Colonic mucosa (tissue), 4 donors: Measurements from ENCODE around the gene SRSF9. TPM values are rescaled to one million over a fixed set of nuclear protein-coding genes. Genes with fewer than 3 reads are reported as not detected.

ENCODE experiments used
- DNase-seq: peaks from one replicate; pipeline ENCODE4 v3.0.0-alpha.2; 2020
- H3K27ac ChIP-seq: fragments of 200-600 bp; one replicate; pipeline ENCODE4 v1.8.0; 2021
- H3K27me3 ChIP-seq: fragments of 200-600 bp; one replicate; pipeline ENCODE4 v1.8.0; 2021
- H3K36me3 ChIP-seq: fragments of 200-600 bp; one replicate; pipeline ENCODE4 v1.8.0; 2021
- H3K4me1 ChIP-seq: fragments of 200-600 bp; one replicate; pipeline ENCODE4 v1.8.0; 2021; ENCODE audit warnings: mild to moderate bottlenecking
- H3K4me3 ChIP-seq: fragments of 200-600 bp; one replicate; pipeline ENCODE4 v1.8.0; 2021
- H3K9ac ChIP-seq, 2 donors: one replicate each; pipeline ENCODE4 v1.7.0; 2013; ENCODE audit warnings: control low read depth in 2 of 2, low read depth in 2 of 2, low read length in 2 of 2
- H3K9me3 ChIP-seq: fragments of 200-600 bp; one replicate; pipeline ENCODE4 v1.8.0; 2021
- intact Hi-C: fragments of 100-400 bp; cut with DNase I; formaldehyde crosslinking; loops from one replicate; pipeline ENCODE4 v1.14.1; 2022
- total RNA-seq, 2 donors: library from RNA; stranded (reverse); fragmentation: NEBNext Ultra II Directional in 1 of 2; extraction: Animal tissue kit (Norgen Biotek cat#: 25700) in 1 of 2; gene quantifications; one replicate each; pipeline ENCODE4 v1.2.1, GENCODE V29; 2021
- TF ChIP-seq, protein P1 (sequence below): fragments of 200-600 bp; IDR thresholded peaks from one replicate; pipeline ENCODE4 v1.8.0; 2022; ENCODE audit warnings: antibody characterized with exemption, mild to moderate bottlenecking
- donor health status: healthy.
- donor health status: DM: no; HTN: no; CAD: no.
- donor health status: DM: no; HTN: no; CAD: no.

The SRSF9 gene
- total RNA-seq, 2 donors from 2014 or later, result 169 to 216 TPM

DNA sequence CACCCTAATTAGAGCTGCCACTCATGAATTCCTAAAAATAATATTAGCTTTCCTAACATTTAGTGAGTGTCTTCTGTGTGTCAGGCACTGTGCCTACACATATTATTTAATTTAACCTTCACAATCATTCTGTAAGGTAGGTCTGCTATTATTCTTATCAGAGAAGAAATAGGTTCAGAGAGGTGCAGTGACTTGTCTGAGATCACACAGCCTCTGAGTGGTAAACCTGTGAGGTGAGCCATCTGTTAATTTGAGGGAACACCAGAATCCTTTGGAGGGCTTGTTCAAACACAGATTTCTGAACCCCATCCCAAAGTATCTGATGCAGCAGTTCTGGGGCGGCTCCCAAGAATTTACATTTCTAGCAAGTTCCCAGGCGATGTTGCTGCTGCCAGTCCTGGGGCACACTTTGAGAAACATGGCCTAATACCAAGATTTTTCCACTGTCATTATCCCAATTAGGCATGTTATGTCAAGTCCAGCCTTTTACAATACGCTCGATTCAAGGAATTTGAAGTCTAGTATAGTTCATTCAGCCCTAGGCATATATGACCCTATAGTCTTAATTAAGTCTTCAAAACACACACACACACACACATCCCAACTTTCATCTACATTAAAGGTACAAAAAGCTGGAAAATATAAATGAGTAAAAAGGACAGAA, 51.5 kb downstream of the SRSF9 start:
- Histone ChIP-seq H3K36me3 (no peaks in the 10 kb centered on the region), H3K9ac (no peak overlapping the region), H3K9me3 (no peaks in the 10 kb centered on the region), H3K4me3 (no peak overlapping the region), H3K27ac (no peak overlapping the region), H3K4me1 (no peaks in the 10 kb centered on the region), H3K27me3 (no peaks in the 10 kb centered on the region)
- TF ChIP-seq, protein P1, sequence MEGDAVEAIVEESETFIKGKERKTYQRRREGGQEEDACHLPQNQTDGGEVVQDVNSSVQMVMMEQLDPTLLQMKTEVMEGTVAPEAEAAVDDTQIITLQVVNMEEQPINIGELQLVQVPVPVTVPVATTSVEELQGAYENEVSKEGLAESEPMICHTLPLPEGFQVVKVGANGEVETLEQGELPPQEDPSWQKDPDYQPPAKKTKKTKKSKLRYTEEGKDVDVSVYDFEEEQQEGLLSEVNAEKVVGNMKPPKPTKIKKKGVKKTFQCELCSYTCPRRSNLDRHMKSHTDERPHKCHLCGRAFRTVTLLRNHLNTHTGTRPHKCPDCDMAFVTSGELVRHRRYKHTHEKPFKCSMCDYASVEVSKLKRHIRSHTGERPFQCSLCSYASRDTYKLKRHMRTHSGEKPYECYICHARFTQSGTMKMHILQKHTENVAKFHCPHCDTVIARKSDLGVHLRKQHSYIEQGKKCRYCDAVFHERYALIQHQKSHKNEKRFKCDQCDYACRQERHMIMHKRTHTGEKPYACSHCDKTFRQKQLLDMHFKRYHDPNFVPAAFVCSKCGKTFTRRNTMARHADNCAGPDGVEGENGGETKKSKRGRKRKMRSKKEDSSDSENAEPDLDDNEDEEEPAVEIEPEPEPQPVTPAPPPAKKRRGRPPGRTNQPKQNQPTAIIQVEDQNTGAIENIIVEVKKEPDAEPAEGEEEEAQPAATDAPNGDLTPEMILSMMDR, result no peak
- intact Hi-C loops, result no loop called here
- no peak for DNase-seq

- Histone ChIP-seq H3K4me3 (no peak overlapping the region), H3K36me3 (no peaks in the 10 kb centered on the region), H3K27me3 (no peaks in the 10 kb centered on the region), H3K4me1 (no peaks in the 10 kb centered on the region), H3K9ac (no peak overlapping the region), H3K27ac (no peak overlapping the region), H3K9me3 (no peaks in the 10 kb centered on the region)
- DNase-seq, result no peak
- intact Hi-C loops, result no loop called here
- TF ChIP-seq, protein P1, result no peak
Observed at GRCh38 chr12:120416490-120417216, 52.9 kb downstream of the SRSF9 start.

GRCh38 chr12:120413901-120414695, 55.5 kb downstream of the SRSF9 start:
- intact Hi-C loops, result no loop called here
- Histone ChIP-seq H3K9me3 (no peaks in the 10 kb centered on the region), H3K9ac (peak overlapping the region in 1 of 2 donors; percentile 24), H3K4me3 (no peak overlapping the region), H3K4me1 (no peaks in the 10 kb centered on the region), H3K36me3 (no peaks in the 10 kb centered on the region), H3K27ac (no peak overlapping the region), H3K27me3 (no peaks in the 10 kb centered on the region)
- TF ChIP-seq, protein P1, result no peak
- peak; percentile 49 for DNase-seq

DNA sequence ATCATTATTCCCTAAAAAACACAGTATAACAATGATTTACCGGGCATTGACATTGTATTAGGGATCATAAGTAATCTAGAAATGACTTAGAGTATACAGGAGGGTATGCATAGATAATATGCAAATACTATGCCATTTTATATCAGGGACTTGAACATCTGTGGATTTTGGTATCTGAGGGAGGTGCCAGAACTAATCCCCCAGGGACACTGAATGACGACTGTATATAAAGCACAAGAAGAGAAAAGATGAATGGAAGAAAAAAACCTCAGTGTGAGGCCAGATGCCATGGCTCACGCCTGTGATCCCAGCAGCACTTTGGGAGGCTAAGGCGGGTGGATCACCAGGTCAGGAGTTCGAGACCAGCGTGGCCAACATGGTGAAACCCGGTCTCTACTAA, 57.1 kb downstream of the SRSF9 start:
- no peak overlapping the region for H3K27ac ChIP-seq
- TF ChIP-seq, protein P1, result no peak
- H3K9ac ChIP-seq, result no peak overlapping the region
- no peaks in the 10 kb centered on the region for H3K36me3 ChIP-seq
- no peak overlapping the region for H3K4me3 ChIP-seq
- intact Hi-C loops, result no loop called here
- H3K27me3 ChIP-seq, result no peaks in the 10 kb centered on the region
- no peaks in the 10 kb centered on the region for H3K9me3 ChIP-seq
- DNase-seq, result no peak
- H3K4me1 ChIP-seq, result no peaks in the 10 kb centered on the region

Other genes with a start within 250 kb of the SRSF9 start
- gene PXN, start 204.0 kb downstream of the SRSF9 start, total RNA-seq, result 100 to 1,000 TPM; 133 to 142 TPM
- gene RNU4-2, start 177.8 kb downstream of the SRSF9 start, total RNA-seq, result 1,000 to 10,000 TPM; 2,653 to 6,886 TPM
- gene RNU4-1, start 176.5 kb downstream of the SRSF9 start, total RNA-seq, result 1,000 to 10,000 TPM; 1,555 to 3,531 TPM
- 1 to 10 TPM; 1.3 to 1.6 TPM for gene SIRT4, start 167.4 kb downstream of the SRSF9 start, total RNA-seq
- gene PLA2G1B, start 142.0 kb downstream of the SRSF9 start, total RNA-seq, result 1 to 10 TPM in 1 of 2 donors, not detected in 1; 5.0 TPM
- 10 to 100 TPM in 1 of 2 donors, 1 to 10 TPM in 1; 3.8 to 11.7 TPM for gene MSI1, start 100.6 kb downstream of the SRSF9 start, total RNA-seq
- gene COX6A1, start 31.6 kb downstream of the SRSF9 start, total RNA-seq, result 1,000 to 10,000 TPM in 1 of 2 donors, 100 to 1,000 TPM in 1; 887 to 1,081 TPM
- 10 to 100 TPM; 20.4 to 27.8 TPM for gene TRIAP1, start 23.4 kb downstream of the SRSF9 start, total RNA-seq
- gene GATC, start 23.3 kb downstream of the SRSF9 start, total RNA-seq, result 10 to 100 TPM; 34.1 to 43.3 TPM
- gene DYNLL1, start 26.4 kb upstream of the SRSF9 start, total RNA-seq, result 100 to 1,000 TPM; 359 to 463 TPM
- gene COQ5, start 59.4 kb upstream of the SRSF9 start, total RNA-seq, result 10 to 100 TPM; 35.8 to 46.6 TPM
- gene RNF10, start 64.6 kb upstream of the SRSF9 start, total RNA-seq, result 100 to 1,000 TPM; 199 to 226 TPM
- 10 to 100 TPM; 22.8 to 77.7 TPM for gene POP5, start 111.7 kb upstream of the SRSF9 start, total RNA-seq
- under 1 TPM; 0.77 to 0.79 TPM for gene CABP1, start 170.9 kb upstream of the SRSF9 start, total RNA-seq
- gene MLEC, start 217.4 kb upstream of the SRSF9 start, total RNA-seq, result 100 to 1,000 TPM; 331 to 500 TPM
- 10 to 100 TPM; 22.7 to 28.3 TPM for gene UNC119B, start 240.7 kb upstream of the SRSF9 start, total RNA-seq